ENCODE measurements around the gene PGM2L1.

Gene PGM2L1

DNA sequence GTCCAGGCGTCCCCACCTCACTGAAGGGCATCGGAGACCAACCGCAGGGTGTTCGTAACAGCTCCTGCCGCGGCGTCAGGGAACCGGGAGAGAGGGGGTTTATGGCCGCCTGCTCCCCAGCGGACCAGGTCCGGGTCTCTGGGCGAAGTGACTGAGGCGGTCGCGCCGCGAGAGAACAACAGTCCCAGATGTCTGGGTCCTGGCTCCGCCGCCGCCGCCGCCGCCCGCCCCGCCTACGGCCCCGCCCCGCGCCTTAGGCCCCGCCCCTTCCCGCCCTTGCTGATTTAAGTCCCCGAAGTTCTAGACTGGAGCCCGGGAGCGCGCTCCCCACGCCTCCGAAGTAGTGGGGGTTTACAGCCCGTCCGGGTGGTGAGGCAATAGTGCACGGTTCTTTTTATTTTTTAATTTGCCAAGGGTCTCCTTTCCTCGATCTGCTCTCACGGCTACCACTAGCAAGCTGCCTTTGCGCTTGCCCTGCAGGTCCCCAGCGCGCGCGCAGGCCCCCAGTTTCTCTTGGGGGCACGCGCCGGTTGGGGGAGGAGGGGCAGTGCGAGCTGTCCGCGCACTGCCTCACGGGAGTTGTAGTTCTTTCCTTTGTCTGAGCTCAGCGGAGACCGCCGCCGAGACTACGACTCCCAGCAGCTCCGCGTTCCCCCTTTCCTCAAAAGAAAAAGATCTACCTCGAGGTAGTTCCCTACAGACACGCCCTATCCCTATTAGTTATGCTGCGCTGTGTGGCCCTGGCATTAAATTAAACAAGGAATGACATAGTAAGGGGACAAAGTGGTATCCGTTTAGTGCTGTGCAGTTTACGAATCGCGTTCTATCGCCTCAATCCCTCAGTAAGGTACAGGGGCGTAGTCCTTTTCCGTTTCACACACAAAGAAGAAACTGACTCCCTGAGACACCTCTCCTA lies at the start of gene PGM2L1:
Gene PGM2L1 (minus strand): TSS at position 190 of the 916 bp plus-strand sequence. CDS start 272 bp downstream, outside the sequence.
- TF ChIP-seq, protein P1, sequence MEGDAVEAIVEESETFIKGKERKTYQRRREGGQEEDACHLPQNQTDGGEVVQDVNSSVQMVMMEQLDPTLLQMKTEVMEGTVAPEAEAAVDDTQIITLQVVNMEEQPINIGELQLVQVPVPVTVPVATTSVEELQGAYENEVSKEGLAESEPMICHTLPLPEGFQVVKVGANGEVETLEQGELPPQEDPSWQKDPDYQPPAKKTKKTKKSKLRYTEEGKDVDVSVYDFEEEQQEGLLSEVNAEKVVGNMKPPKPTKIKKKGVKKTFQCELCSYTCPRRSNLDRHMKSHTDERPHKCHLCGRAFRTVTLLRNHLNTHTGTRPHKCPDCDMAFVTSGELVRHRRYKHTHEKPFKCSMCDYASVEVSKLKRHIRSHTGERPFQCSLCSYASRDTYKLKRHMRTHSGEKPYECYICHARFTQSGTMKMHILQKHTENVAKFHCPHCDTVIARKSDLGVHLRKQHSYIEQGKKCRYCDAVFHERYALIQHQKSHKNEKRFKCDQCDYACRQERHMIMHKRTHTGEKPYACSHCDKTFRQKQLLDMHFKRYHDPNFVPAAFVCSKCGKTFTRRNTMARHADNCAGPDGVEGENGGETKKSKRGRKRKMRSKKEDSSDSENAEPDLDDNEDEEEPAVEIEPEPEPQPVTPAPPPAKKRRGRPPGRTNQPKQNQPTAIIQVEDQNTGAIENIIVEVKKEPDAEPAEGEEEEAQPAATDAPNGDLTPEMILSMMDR (IDR thresholded peaks at IDR 0.05; ENCODE audit: low read depth, low read length) = no peak
- peak within 1 kb of the TSS; percentile 99 for H3K4me3 ChIP-seq (ENCODE audit: low read depth, low read length)
- DNase-seq (ENCODE audit: low read depth, low spot score) = peak; percentile 97
- in situ Hi-C loops (cut with HindIII; ENCODE audit: low sequenced_read_pairs) = no loop called here

DNA sequence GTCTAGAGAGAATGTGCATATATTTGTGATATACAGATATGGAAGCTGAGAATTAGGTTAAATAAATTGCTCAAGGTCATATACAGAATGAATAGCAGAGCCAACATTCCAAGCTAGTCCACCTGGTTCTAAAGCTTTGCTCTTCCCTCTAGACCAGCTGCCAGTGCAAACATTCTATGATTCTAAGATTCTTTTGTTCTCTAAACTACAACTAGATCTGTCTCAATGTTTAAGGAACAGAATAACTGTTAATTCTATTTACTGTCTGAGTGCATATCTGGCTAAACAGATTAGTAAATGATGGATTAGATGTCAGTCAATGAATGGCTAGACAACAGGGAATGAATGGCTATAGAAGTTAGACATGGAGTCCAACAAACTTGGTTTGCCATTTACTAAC lies 49.5 kb upstream of the PGM2L1 start:
- DNase-seq (ENCODE audit: low read depth, low spot score) = no peak
- TF ChIP-seq, protein P1 (IDR thresholded peaks at IDR 0.05; ENCODE audit: low read depth, low read length) = no peak
- H3K4me3 ChIP-seq (ENCODE audit: low read depth, low read length) = no peak overlapping the region
- in situ Hi-C loops (cut with HindIII; ENCODE audit: low sequenced_read_pairs) = no loop called here

DNA sequence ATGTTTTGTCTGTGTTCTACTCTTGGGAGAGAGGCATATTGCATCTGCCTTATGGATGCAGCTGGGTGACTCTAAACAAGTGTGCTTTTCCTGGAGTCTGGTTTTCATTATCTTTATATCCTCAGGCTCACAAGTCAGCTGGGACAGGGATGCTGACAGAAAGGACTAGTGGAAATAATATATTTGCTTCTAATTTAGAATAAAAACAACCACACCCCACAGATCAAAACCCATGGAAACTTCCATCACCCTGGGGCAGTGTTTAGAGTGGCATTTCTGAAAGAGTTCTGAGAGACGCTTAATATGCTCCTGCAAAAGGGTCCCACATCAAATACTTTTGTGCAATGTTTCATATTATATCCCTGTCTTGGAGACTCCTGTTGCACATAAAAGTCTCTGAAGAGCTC lies 48.3 kb upstream of the PGM2L1 start:
- DNase-seq (ENCODE audit: low read depth, low spot score) = no peak
- TF ChIP-seq, protein P1 (IDR thresholded peaks at IDR 0.05; ENCODE audit: low read depth, low read length) = no peak
- H3K4me3 ChIP-seq (ENCODE audit: low read depth, low read length) = no peak overlapping the region
- in situ Hi-C loops (cut with HindIII; ENCODE audit: low sequenced_read_pairs) = no loop called here

DNA sequence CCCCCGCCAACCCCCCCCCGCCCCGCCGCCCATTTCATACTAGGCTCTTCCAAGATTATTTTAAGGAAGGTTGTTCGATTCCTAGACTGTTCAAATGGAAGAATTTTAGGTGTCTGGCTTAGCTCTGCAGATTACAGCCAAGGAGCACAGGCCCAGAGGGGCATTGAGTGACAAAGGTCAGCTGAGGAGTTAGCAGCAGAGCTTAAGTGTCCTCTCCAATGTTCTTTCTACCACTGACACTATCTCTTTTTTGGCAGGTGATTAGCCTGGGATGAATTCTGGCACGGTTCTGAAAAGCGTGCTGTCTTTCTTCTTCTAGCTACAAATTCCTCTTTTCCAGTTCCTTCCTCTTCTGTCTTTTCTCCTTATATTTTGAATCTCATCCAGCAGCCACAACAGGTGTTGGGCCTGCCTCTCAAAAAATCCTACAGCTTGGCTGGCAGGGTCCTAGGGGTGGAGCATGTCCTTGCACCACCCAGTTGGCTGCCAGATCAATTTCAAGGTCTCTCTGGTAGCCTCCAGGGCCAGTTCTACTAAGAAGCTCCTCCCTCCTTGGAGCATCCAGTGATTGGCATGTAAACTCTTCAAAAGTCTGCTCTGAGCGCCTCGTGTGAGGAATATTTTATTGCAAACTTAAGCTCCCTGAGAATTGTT lies 46.1 kb upstream of the PGM2L1 start:
- no peak overlapping the region for H3K4me3 ChIP-seq (ENCODE audit: low read depth, low read length)
- DNase-seq (ENCODE audit: low read depth, low spot score) = no peak
- in situ Hi-C loops (cut with HindIII; ENCODE audit: low sequenced_read_pairs) = no loop called here
- TF ChIP-seq, protein P1 (IDR thresholded peaks at IDR 0.05; ENCODE audit: low read depth, low read length) = no peak

DNA sequence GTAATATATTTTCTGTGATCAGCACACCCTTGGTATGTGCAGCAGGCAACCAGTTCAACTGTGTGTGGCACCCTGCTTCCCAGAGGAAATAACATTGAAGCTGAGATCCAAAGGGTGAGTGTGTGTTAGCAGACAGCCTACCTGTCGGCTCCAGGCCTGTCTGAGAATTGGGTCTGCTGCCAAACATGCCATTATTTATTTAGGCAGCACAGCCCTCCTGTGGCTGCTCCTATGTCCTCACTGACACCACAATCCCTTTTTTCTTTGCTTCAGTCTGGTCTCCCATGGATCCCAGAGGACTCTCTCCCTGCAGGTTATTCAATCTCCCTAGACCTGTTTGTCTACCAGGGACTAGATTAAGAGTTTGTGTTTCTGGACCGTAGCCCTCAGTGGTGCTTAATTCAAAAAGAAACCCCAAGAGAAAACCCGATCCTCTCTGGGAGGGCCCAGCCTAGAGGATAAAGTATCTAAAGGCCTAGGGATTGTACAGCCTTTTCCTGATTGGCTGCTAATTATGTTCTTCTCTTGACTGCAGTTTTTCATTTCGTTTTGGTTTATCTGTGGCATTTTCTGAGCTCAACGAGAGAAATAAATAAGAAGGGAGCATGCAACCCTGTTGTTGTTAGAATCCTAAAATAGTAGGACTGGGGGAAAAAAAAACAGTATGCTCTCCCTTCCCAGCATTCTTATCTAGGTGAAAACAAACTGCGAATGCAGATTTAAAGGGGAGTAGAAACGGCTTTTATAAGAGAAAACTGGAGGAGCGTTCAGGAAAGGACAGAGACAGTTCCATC lies 45.0 kb upstream of the PGM2L1 start:
- in situ Hi-C loops (cut with HindIII; ENCODE audit: low sequenced_read_pairs) = no loop called here
- H3K4me3 ChIP-seq (ENCODE audit: low read depth, low read length) = no peak overlapping the region
- TF ChIP-seq, protein P1 (IDR thresholded peaks at IDR 0.05; ENCODE audit: low read depth, low read length) = peak; percentile 21
- peak; percentile 59 for DNase-seq (ENCODE audit: low read depth, low spot score)

DNA sequence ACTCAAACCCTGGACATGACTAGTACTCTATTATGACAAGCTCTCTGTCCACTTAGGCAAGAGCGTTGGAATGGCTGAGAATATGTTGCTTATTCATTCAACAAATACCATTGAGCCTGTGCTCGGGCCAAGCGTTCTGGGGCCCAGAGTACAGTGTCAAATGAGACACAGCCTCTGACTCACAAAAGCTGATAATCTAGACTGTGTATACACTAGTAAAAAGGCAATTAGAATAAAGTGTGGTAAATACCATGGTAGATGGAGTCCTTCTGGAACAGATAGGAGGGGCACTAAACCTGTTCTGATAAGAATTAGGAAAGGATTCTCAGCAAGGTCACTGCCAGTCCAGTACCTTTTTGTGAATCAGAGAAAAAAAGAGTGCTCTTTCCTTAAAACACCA lies 44.4 kb upstream of the PGM2L1 start:
- no peak overlapping the region for H3K4me3 ChIP-seq (ENCODE audit: low read depth, low read length)
- TF ChIP-seq, protein P1 (IDR thresholded peaks at IDR 0.05; ENCODE audit: low read depth, low read length) = no peak
- in situ Hi-C loops (cut with HindIII; ENCODE audit: low sequenced_read_pairs) = no loop called here
- peak; percentile 43 for DNase-seq (ENCODE audit: low read depth, low spot score)
